Ishikawa (cell line): Measurements from ENCODE around the gene HDLBP.

Source experiments
- CEBPB ChIP-seq: IDR thresholded peaks from 2 replicates; pipeline ENCODE4 v1.6.1; 2012
- CREB1 ChIP-seq: IDR thresholded peaks from 2 replicates; pipeline ENCODE4 v1.6.1; 2012; ENCODE audit warnings: low read depth
- EGR1 ChIP-seq: IDR thresholded peaks from 2 replicates; pipeline ENCODE4 v1.6.1; 2012
- EP300 ChIP-seq: IDR thresholded peaks from 2 replicates; pipeline ENCODE4 v1.6.1; 2012; ENCODE audit warnings: borderline replicate concordance
- FOXM1 ChIP-seq: IDR thresholded peaks from 2 replicates; pipeline ENCODE4 v1.6.1; 2012; ENCODE audit warnings: low read depth, borderline replicate concordance
- NFIC ChIP-seq: IDR thresholded peaks from 2 replicates; pipeline ENCODE4 v1.6.1; 2012
- RAD21 ChIP-seq: IDR thresholded peaks from 2 replicates; pipeline ENCODE4 v1.6.1; 2012; ENCODE audit warnings: low read depth
- TAF1 ChIP-seq: IDR thresholded peaks from 2 replicates; pipeline ENCODE4 v1.6.1; 2012; ENCODE audit warnings: low read depth, mild to moderate bottlenecking
- TCF12 ChIP-seq: IDR thresholded peaks from 2 replicates; pipeline ENCODE4 v1.6.1; 2012; ENCODE audit warnings: low read depth
- TEAD4 ChIP-seq: IDR thresholded peaks from 2 replicates; pipeline ENCODE4 v1.6.1; 2012
- YY1 ChIP-seq: IDR thresholded peaks from 2 replicates; pipeline ENCODE4 v1.6.1; 2012; ENCODE audit warnings: low read depth
- ZBTB7A ChIP-seq: IDR thresholded peaks from 2 replicates; pipeline ENCODE4 v1.6.1; 2012; ENCODE audit warnings: low read depth
- TF ChIP-seq, protein P1 (sequence below): IDR thresholded peaks from 2 replicates; pipeline ENCODE4 v1.6.1; 2012
- TF ChIP-seq, protein P2 (sequence below): IDR thresholded peaks from 2 replicates; pipeline ENCODE4 v1.6.1; 2012; ENCODE audit warnings: low read depth, mild to moderate bottlenecking
- TF ChIP-seq, protein P3 (sequence below): IDR thresholded peaks from 2 replicates; pipeline ENCODE4 v1.6.1; 2012

HDLBP gene

DNA sequence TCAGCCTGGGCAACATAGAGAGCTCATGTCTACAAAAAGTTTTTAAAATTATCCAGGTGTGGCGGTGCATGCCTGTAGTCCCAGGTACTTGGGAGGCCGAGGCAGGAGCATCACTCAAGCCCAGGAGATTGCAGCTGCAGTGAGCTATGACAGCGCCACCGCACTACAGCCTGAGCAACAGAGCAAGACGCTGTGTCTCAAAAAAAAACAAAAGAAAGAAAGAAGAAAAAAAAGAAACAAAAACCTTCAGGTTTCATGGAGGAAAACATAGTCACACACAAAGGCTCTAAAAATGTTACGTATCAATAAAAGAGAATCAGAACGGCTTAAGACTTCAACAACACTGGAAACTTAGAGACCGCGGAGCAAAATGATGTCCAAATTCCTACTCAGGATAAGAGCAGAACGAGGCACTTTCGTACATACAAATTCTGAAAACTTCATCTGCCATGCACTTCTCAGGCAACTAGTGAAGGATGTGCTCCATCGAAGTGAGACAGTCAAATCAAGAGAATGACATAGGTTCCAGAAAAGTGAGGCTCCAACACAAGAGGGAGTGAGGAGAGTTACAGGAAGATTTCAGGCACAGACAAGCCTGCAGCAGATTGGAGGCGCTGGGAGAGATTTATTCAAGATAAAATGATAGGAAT lies 4.4 kb downstream of the HDLBP start:
- TF ChIP-seq TAF1 = no peak
- TF ChIP-seq CEBPB = no peak
- no peak for TF ChIP-seq EP300
- TF ChIP-seq FOXM1 = no peak
- TF ChIP-seq YY1 = no peak
- TF ChIP-seq ZBTB7A = no peak
- TF ChIP-seq, protein P1, sequence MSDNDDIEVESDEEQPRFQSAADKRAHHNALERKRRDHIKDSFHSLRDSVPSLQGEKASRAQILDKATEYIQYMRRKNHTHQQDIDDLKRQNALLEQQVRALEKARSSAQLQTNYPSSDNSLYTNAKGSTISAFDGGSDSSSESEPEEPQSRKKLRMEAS = no peak
- no peak for TF ChIP-seq NFIC
- TF ChIP-seq, protein P2, sequence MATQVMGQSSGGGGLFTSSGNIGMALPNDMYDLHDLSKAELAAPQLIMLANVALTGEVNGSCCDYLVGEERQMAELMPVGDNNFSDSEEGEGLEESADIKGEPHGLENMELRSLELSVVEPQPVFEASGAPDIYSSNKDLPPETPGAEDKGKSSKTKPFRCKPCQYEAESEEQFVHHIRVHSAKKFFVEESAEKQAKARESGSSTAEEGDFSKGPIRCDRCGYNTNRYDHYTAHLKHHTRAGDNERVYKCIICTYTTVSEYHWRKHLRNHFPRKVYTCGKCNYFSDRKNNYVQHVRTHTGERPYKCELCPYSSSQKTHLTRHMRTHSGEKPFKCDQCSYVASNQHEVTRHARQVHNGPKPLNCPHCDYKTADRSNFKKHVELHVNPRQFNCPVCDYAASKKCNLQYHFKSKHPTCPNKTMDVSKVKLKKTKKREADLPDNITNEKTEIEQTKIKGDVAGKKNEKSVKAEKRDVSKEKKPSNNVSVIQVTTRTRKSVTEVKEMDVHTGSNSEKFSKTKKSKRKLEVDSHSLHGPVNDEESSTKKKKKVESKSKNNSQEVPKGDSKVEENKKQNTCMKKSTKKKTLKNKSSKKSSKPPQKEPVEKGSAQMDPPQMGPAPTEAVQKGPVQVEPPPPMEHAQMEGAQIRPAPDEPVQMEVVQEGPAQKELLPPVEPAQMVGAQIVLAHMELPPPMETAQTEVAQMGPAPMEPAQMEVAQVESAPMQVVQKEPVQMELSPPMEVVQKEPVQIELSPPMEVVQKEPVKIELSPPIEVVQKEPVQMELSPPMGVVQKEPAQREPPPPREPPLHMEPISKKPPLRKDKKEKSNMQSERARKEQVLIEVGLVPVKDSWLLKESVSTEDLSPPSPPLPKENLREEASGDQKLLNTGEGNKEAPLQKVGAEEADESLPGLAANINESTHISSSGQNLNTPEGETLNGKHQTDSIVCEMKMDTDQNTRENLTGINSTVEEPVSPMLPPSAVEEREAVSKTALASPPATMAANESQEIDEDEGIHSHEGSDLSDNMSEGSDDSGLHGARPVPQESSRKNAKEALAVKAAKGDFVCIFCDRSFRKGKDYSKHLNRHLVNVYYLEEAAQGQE = no peak
- TF ChIP-seq TEAD4 = no peak
- TF ChIP-seq, protein P3, sequence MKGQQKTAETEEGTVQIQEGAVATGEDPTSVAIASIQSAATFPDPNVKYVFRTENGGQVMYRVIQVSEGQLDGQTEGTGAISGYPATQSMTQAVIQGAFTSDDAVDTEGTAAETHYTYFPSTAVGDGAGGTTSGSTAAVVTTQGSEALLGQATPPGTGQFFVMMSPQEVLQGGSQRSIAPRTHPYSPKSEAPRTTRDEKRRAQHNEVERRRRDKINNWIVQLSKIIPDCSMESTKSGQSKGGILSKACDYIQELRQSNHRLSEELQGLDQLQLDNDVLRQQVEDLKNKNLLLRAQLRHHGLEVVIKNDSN = no peak

DNA sequence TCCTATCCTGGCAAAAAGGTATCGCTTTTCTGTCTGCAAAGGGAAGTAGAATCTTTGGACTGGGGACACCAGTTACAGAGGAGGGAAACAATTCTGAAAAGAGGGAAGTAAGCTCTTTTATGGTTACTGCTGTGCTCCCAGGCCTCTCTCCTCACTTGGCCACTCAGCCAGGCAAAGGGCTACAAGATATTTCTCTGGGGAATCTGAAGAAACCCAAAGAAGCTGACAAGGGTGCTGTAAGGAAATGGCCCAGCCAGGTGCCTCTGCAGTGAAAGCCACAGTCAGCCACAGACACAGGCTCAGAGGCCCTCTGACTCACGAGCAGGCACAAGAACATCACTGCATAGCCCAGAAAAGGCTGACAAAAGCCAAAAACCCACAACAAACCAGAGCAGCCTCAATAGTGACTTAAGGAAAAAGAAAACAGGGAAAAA lies 5.8 kb downstream of the HDLBP start:
- TF ChIP-seq NFIC = no peak
- no peak for TF ChIP-seq EGR1
- no peak for TF ChIP-seq EP300
- TF ChIP-seq TCF12 = no peak
- TF ChIP-seq, protein P2 = no peak

DNA sequence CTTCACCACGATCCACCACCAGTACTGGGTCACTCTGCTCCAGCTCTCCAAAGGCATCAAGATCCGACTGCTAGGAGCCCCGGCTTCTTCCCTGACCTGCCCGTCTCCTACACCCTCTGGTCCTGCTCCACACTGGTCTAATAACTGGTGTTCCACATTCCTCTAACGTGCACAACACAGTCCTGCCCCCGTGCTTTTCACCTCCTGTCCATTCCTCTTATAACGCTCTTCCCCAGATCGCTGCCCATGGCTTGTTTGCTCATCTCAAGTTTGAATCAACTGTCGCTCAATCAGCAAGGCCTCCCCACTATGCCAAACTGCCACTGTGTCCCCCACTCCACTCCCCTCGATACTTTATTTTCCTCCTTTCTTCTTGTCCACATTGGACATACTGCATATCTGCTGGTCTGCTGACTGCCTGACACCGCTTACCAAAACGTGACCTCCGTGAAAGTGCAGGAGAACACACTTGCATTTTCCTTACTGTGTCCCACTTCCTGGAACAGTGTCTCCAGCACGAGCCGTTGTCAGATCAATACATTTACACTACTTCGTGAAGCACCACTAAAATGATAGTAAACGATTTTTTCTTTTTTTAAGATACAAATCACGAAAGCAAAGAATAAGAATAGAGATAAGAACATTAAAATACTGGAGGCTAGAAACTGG lies 6.5 kb downstream of the HDLBP start:
- TF ChIP-seq NFIC (no peak), RAD21 (no peak), FOXM1 (no peak), EGR1 (no peak), TCF12 (no peak), CREB1 (no peak)

DNA sequence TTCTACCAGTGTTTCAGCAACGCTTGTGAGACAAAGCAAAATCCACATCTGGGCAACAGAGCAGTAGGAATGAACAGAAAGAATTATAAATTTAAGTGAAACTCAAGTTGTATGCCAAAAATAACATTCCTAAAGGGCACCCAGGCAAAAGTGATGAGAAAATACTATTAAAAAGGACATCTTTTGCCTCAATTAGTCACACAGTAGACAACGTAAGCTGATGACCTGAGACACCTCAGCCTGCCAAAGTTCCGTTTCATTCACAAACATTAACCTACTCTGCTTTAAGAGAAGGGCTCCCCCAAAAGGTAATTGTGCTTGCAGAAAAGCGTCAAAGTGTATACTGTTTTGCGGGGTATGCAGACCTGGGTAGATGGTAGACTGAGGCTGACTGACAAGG lies 7.2 kb downstream of the HDLBP start:
- TF ChIP-seq, protein P1 = no peak
- TF ChIP-seq TEAD4 = no peak
- no peak for TF ChIP-seq NFIC
- TF ChIP-seq YY1 = no peak
- TF ChIP-seq TAF1 = no peak
- TF ChIP-seq, protein P2 = no peak
- TF ChIP-seq FOXM1 = no peak
- TF ChIP-seq TCF12 = no peak
- TF ChIP-seq, protein P3 = no peak
- TF ChIP-seq EGR1 = no peak
- no peak for TF ChIP-seq CREB1
- TF ChIP-seq CEBPB = no peak
- TF ChIP-seq ZBTB7A = no peak

DNA sequence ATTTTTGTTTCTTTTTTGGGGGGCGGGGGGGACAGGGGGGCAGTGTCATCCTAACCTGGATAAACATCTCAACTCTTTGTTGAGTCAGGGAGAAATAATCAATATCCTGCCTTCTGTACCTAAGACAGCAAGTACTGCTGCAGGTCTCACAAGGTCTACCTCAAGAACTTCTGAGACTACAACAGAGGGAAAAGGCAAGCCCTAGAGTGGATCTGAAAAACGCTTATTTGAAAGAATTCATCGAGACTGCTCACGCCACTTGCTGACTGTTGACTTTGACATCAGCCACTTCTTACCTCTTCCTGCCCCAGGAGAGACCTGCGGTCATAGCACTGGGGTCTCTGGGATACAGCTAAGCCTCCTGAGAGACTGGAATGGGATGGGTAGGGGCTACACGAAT lies 8.4 kb downstream of the HDLBP start:
- no peak for TF ChIP-seq NFIC
- TF ChIP-seq, protein P3 = no peak
- TF ChIP-seq, protein P2 = no peak
- TF ChIP-seq FOXM1 = no peak
- TF ChIP-seq CEBPB = no peak
- TF ChIP-seq TEAD4 = no peak
- TF ChIP-seq YY1 = no peak
